HG02610 (cell line): ENCODE measurements around the gene FEN1.

Source experiments
- ATAC-seq: cut with Tn5 transposase; IDR thresholded peaks from one replicate; pipeline ENCODE4 v1.9.1; 2021; ENCODE audit warnings: mild to moderate bottlenecking, moderate library complexity; ENCODE audit not compliant: unreplicated experiment

Gene FEN1

GRCh38 chr11:61774411-61774810 is 18.3 kb upstream of the FEN1 start:
- ATAC-seq = no peak

- no peak for ATAC-seq
Measured at GRCh38 chr11:61775106-61775505, 17.6 kb upstream of the FEN1 start.

- ATAC-seq = no peak
Measured at GRCh38 chr11:61775606-61776554, 16.8 kb upstream of the FEN1 start.

- ATAC-seq = peak; percentile 48
Measured at GRCh38 chr11:61776561-61777075, 16.1 kb upstream of the FEN1 start.

GRCh38 chr11:61777234-61778090 is 15.2 kb upstream of the FEN1 start:
- no peak for ATAC-seq

GRCh38 chr11:61778357-61778886 is 14.3 kb upstream of the FEN1 start:
- ATAC-seq = no peak

DNA sequence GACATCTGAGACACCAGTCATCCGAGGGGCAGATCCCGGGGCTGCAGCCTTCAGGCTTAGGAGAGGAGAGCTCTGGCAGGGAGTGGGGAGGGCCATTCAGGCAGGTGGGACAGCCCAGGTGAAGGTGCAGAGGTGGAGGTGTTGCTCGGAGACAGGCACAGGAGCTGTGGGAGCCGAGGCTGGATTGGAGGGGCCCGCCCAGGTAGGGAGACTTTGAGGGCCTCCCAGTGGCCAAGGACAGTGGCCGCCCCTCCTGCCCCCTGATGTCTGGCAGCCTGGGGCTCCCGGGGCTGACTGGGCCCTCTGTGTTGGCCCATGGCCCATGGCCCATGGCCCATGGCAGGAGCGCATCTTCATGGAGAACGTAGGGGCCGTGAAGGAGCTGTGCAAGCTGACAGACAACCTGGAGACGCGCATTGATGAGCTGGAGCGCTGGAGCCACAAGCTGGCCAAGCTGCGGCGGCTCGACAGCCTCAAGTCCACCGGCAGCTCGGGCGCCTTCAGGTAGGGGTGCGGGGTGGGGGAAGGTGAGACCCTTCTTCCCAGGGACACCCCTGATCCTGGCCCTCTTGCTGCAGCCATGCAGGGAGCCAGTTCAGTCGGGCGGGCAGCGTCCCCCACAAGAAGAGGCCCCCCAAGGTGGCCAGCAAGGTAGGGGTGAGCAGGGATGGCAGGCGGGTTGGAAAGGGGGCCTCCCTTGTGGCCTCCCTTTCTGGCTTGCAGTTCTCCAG is 13.6 kb upstream of the FEN1 start:
- ATAC-seq = no peak

DNA sequence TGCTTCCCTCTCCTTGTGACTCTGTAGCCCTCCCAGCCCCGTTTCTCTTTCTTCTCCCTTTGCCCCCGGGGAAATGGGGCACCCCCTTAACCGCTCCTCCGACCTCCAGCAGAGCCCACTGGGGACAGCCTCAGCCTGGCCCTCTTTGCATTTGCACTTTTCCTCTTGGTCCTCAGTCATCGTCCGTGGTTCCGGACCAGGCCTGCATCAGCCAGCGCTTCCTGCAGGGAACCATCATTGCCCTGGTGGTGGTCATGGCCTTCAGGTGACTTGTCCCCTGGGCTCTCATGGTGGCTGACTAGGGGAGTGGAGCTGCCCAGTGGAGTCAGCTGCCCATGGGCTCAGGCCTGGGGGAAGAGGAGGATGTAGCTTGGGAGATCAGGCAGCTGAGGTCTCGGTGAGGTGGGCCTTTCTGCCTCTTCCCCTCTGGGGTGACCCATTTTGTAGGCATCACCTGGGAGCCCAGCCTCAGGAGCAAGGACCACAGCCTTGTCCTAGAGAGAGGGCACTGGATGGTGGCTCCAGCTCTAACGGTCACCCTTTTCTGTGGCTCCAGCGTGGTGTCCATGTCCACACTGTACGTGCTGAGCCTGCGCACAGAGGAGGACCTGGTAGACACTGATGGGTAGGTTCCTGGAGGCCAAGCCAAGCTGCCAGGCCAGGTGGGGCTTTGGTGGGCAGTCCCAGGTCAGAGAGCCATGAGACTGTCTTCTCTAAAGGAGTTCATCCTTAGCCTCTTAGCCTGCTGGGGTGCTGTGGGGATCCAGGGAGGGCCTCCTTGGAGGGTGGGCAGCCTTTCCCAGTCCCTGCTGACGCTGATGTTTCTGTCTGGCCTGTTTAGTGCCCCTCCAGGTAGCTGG is 12.8 kb upstream of the FEN1 start:
- ATAC-seq = no peak

- ATAC-seq = no peak
Measured at GRCh38 chr11:61780581-61781162, 12.0 kb upstream of the FEN1 start.

- ATAC-seq = no peak
Measured at GRCh38 chr11:61781585-61781984, 11.1 kb upstream of the FEN1 start.

DNA sequence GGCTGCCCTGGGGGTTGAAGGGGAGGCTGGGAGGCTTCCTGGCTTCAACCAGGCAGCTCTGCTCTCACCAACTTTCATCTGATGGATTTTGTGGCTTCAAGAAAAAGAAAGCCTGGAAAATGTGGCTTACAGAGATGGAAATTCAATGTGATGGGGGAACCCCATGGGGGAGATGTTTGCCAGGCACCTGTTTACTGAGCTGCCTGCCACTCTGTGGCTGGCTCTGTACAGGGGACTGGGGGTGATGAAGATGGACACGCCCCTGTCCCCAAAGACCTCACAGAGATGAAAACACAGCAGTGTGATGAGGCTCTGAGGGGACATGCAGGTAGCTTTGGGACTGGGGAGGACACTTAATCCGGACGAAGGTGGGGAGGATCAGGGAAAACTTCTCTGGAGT is 10.4 kb upstream of the FEN1 start:
- ATAC-seq = no peak

GRCh38 chr11:61782841-61783240 is 9.9 kb upstream of the FEN1 start:
- ATAC-seq = no peak

- no peak for ATAC-seq
Measured at GRCh38 chr11:61783717-61784505, 8.8 kb upstream of the FEN1 start.

GRCh38 chr11:61784506-61784805 is 8.3 kb upstream of the FEN1 start:
- no peak for ATAC-seq

GRCh38 chr11:61785837-61786402 is 6.8 kb upstream of the FEN1 start:
- no peak for ATAC-seq

- no peak for ATAC-seq
Measured at GRCh38 chr11:61787928-61788491, 4.7 kb upstream of the FEN1 start.

DNA sequence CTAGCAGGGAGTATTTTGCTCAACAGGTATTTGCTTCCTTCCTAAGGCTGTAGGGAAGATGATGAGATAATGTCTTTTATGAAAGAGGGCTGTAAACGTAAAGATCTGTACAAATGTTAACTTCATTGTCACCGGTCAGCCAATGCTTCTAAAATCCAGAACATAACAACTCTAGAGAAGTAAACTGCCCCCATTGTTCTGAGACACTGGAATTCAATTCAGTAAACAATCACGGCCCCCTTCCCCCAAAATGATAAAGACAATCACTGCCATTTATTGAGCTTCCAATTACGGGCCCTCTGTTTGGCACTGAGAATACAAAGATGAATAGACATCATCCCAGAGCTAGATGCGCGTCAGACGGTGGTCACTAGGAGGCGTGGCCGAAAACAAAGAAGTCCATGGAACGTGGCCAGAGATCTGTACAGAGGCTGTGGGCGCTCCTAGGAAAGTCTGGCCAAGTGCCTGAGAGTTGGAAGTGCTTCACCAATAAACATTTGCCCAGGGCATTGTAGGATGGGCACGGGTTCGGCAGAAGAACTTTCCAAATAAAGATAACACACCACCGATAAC is 888 bp upstream of the FEN1 start:
- ATAC-seq = peak; percentile 23
